Upper lobe of left lung (tissue), 6 donors: ENCODE results near the gene GRAP. TPM values are rescaled to one million over a fixed set of nuclear protein-coding genes. Genes with fewer than 3 reads are reported as not detected.

Experiments used
- ATAC-seq, 2 donors: fragments of 200-7000 bp; cut with Tn5 transposase; one replicate each; pipeline ENCODE4 v1.9.1; 2022; ENCODE audit warnings: mild to moderate bottlenecking in 2 of 2, moderate library complexity in 2 of 2; ENCODE audit not compliant: low FRiP score in 2 of 2
- DNase-seq, 2 donors: peaks; one replicate each; pipeline ENCODE4 v3.0.0-alpha.2; 2019 to 2020
- H3K27ac ChIP-seq, 4 donors: fragments of 200-600 bp; sonication (generic); one replicate each; pipeline ENCODE4 v1.5.1; 2016 to 2019
- H3K27me3 ChIP-seq, 4 donors: fragments of 200-600 bp; sonication (generic); one replicate each; pipeline ENCODE4 v1.5.1; 2017 to 2019
- H3K36me3 ChIP-seq, 4 donors: fragments of 200-600 bp; sonication (generic); one replicate each; pipeline ENCODE4 v1.5.1; 2016 to 2019
- H3K4me1 ChIP-seq, 4 donors: fragments of 200-600 bp; sonication (generic); one replicate each; pipeline ENCODE4 v1.5.1; 2018 to 2019
- H3K4me3 ChIP-seq, 4 donors: fragments of 200-600 bp; sonication (generic); one replicate each; pipeline ENCODE4 v1.5.1; 2017 to 2019; ENCODE audit warnings: mild to moderate bottlenecking in 2 of 4, moderate library complexity in 1 of 4
- H3K9me3 ChIP-seq, 4 donors: fragments of 200-600 bp; sonication (generic); one replicate each; pipeline ENCODE4 v1.5.1; 2018 to 2019
- EP300 ChIP-seq, 4 donors: sonication (generic); formaldehyde crosslinking; IDR thresholded peaks; one replicate each; pipeline ENCODE4 v1.5.1; 2017; ENCODE audit warnings: antibody characterized with exemption in 4 of 4, control low read depth in 2 of 4
- POLR2A ChIP-seq, 4 donors: fragments of 450-650 bp; IDR thresholded peaks; one replicate each; pipeline ENCODE4 v1.5.1; 2016 to 2017; ENCODE audit warnings: antibody characterized with exemption in 4 of 4, mild to moderate bottlenecking in 2 of 4
- POLR2AphosphoS5 ChIP-seq, 2 donors: sonication (generic); formaldehyde crosslinking; IDR thresholded peaks; one replicate each; pipeline ENCODE4 v1.5.1; 2017; ENCODE audit warnings: antibody characterized with exemption in 2 of 2
- WGBS, 2 donors: methylation state at CpG; one replicate each; pipeline ENCODE4 v1.1.5; 2017 to 2018; 5-methylcytosine and 5-hydroxymethylcytosine counted together
- total RNA-seq, 6 donors: library from RNA; depleted of rRNA in 4 of 6; stranded (reverse); fragments of >200 nt in 4 of 6; gene quantifications; one replicate each; pipeline versions ENCODE4 v1.1.0 to v1.2.1, GENCODE V29; 2016 to 2021
- TF ChIP-seq, protein P1 (sequence below), 6 experiments: fragments of 450-650 bp in 4 of 6; fragments of 200-600 bp in 2 of 6; sonication (generic) in 2 of 6; IDR thresholded peaks; one replicate each; pipeline ENCODE4 v1.5.1; 2016 to 2019; ENCODE audit warnings: antibody characterized with exemption in 6 of 6
- donor health status: DM: no; HTN: no; CAD: no; lungs with moderate emphysema.
- donor health status: DM: no; HTN: yes; CAD: no; lungs with severe emphysema.

The GRAP gene
- total RNA-seq, 6 donors from 2014 or later, result 3.1 to 11.3 (median 4.8) TPM

- WGBS, 2 donors, result 84 to 88% methylated on average over 5 to 6 of the region's 6 CpGs
- H3K27me3 ChIP-seq, result no peaks in the 10 kb centered on the region
- no peak for DNase-seq
- peaks cover 0 to 5% (median 0%) of the 10 kb centered on the region in 4 donors for H3K9me3 ChIP-seq
- peaks cover 0 to 29% (median 3%) of the 10 kb centered on the region in 4 donors for H3K4me1 ChIP-seq
- TF ChIP-seq, protein P1, sequence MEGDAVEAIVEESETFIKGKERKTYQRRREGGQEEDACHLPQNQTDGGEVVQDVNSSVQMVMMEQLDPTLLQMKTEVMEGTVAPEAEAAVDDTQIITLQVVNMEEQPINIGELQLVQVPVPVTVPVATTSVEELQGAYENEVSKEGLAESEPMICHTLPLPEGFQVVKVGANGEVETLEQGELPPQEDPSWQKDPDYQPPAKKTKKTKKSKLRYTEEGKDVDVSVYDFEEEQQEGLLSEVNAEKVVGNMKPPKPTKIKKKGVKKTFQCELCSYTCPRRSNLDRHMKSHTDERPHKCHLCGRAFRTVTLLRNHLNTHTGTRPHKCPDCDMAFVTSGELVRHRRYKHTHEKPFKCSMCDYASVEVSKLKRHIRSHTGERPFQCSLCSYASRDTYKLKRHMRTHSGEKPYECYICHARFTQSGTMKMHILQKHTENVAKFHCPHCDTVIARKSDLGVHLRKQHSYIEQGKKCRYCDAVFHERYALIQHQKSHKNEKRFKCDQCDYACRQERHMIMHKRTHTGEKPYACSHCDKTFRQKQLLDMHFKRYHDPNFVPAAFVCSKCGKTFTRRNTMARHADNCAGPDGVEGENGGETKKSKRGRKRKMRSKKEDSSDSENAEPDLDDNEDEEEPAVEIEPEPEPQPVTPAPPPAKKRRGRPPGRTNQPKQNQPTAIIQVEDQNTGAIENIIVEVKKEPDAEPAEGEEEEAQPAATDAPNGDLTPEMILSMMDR (IDR thresholded peaks at IDR 0.05), result no peak
- no peak for TF ChIP-seq EP300 (IDR thresholded peaks at IDR 0.05)
- no peaks in the 10 kb centered on the region for H3K36me3 ChIP-seq
- ATAC-seq, result no peak
- H3K4me3 ChIP-seq, result no peak overlapping the region
- no peak overlapping the region for H3K27ac ChIP-seq
Observed at GRCh38 chr17:18997650-18998196, 49.0 kb downstream of the GRAP start.

GRCh38 chr17:18996458-18996857, 50.3 kb downstream of the GRAP start:
- H3K4me3 ChIP-seq, result no peak overlapping the region
- TF ChIP-seq POLR2AphosphoS5 (IDR thresholded peaks at IDR 0.05) (no peak), EP300 (IDR thresholded peaks at IDR 0.05) (no peak), POLR2A (IDR thresholded peaks at IDR 0.05) (no peak)
- TF ChIP-seq, protein P1 (IDR thresholded peaks at IDR 0.05), result no peak
- H3K27me3 ChIP-seq, result no peaks in the 10 kb centered on the region
- H3K9me3 ChIP-seq, result peaks cover 0 to 5% (median 0%) of the 10 kb centered on the region in 4 donors
- WGBS, 2 donors, result 100% methylated on average over 2 of the region's 2 CpGs; no CpG with 5 or more reads in 1 of the 2 donors
- H3K27ac ChIP-seq, result no peak overlapping the region
- DNase-seq (no peak), ATAC-seq (no peak)
- no peaks in the 10 kb centered on the region for H3K36me3 ChIP-seq
- peaks cover 0 to 27% (median 12%) of the 10 kb centered on the region in 4 donors for H3K4me1 ChIP-seq

GRCh38 chr17:18995220-18995619, 51.5 kb downstream of the GRAP start:
- 95 to 97% methylated on average over 3 of the region's 3 CpGs for WGBS, 2 donors
- TF ChIP-seq, protein P1 (IDR thresholded peaks at IDR 0.05), result no peak
- TF ChIP-seq EP300 (IDR thresholded peaks at IDR 0.05) (no peak), POLR2A (IDR thresholded peaks at IDR 0.05) (no peak)
- ATAC-seq, result no peak

DNA sequence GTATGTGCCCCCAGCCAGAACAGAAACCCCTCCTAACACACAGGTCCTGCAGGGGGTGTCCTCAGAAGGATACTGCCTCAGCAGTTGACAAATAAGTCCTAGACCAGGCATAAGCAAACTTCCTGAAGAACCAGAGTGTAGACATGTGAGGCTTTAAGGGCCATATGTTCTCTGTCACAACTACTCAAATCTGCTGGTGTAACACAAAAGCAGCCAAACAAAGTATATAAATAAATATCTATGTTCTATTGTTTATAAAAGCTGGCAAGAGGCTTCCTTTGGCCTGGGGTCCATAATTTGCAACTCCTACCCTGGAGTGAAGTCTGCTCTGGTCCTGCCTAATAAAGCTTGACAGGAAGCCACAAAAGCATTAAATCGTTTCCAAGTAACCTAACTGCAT, 52.1 kb downstream of the GRAP start:
- ATAC-seq (no peak), DNase-seq (no peak)
- TF ChIP-seq POLR2A (IDR thresholded peaks at IDR 0.05) (no peak), POLR2AphosphoS5 (IDR thresholded peaks at IDR 0.05) (no peak), EP300 (IDR thresholded peaks at IDR 0.05) (no peak)
- TF ChIP-seq, protein P1 (IDR thresholded peaks at IDR 0.05), result no peak
- Histone ChIP-seq H3K36me3 (no peaks in the 10 kb centered on the region), H3K27me3 (no peaks in the 10 kb centered on the region), H3K4me3 (no peak overlapping the region), H3K27ac (no peak overlapping the region), H3K4me1 (peaks cover 0 to 24% (median 12%) of the 10 kb centered on the region in 4 donors), H3K9me3 (peaks cover 0 to 5% (median 0%) of the 10 kb centered on the region in 4 donors)
- WGBS, 2 donors, result 31 to 38% methylated on average over 1 of the region's 1 CpG

More at GRCh38 chr17:18995220-18995619, 51.5 kb downstream of the GRAP start:
- Histone ChIP-seq H3K36me3 (no peaks in the 10 kb centered on the region), H3K9me3 (peaks cover 0 to 5% (median 0%) of the 10 kb centered on the region in 4 donors), H3K4me3 (no peak overlapping the region), H3K27me3 (no peaks in the 10 kb centered on the region), H3K27ac (no peak overlapping the region), H3K4me1 (peaks cover 0 to 24% (median 12%) of the 10 kb centered on the region in 4 donors)
- no peak for DNase-seq
